HepG2 (cell line): ENCODE measurements around the gene TPM1. TPM values are rescaled to one million over a fixed set of nuclear protein-coding genes. Genes with fewer than 3 reads are reported as not detected.

Experiments used
- ATAC-seq: fragments of 200-7000 bp; cut with Tn5 transposase; 3 replicates; pipeline ENCODE4 v1.9.1; 2020; ENCODE audit warnings: mild to moderate bottlenecking, moderate library complexity
- BruUV-seq: library from RNA; stranded (reverse); fragments of 400-500 nt; replicated peaks from 2 replicates; lab custom pipeline; 2021; lab: Mats Ljungman, UMichigan
- CTCF ChIA-PET: fragments of 300-600 bp; formaldehyde crosslinking; extraction: SDS; loops from one replicate; lab custom pipeline; 2021; ENCODE audit warnings: low total read pairs, inconsistent platforms, low intra/inter-chr PET ratio; lab: Yijun Ruan, JAX
- POLR2A ChIA-PET: fragments of 350-600 bp; sonication (Branson Sonifier 250); formaldehyde crosslinking; loops from one replicate; lab custom pipeline; 2020; ENCODE audit warnings: antibody characterized with exemption, inconsistent platforms; lab: Yijun Ruan, JAX
- DNase-seq: peaks from one replicate; pipeline ENCODE4 v3.0.0-alpha.2; 2015; ENCODE audit warnings: low spot score
- FAIRE-seq: peaks from 3 replicates; lab custom pipeline; 2011; peaks lifted over from hg19 to GRCh38; lab: Jason Lieb, UNC
- H2AFZ ChIP-seq: one replicate; pipeline ENCODE4 v1.6.1; 2011; ENCODE audit warnings: low read length, inconsistent platforms
- H3K27ac ChIP-seq: fragments of 300-600 bp; 3 replicates; pipeline ENCODE4 v1.8.0; 2011; ENCODE audit warnings: mixed run types, mild to moderate bottlenecking, mixed read lengths, low read length, inconsistent platforms; ENCODE audit not compliant: insufficient read depth; ENCODE audit errors: extremely low read length
- H3K27me3 ChIP-seq, 2 experiments: fragments of 200-600 bp in 1 of 2; 2 replicates in 1 of 2; 3 replicates in 1 of 2; pipeline versions ENCODE4 v1.6.0 to v1.8.0; 2011; ENCODE audit warnings: low read length in 2 of 2, mild to moderate bottlenecking in 2 of 2, moderate library complexity in 2 of 2, inconsistent platforms in 1 of 2; ENCODE audit not compliant: insufficient read depth in 2 of 2, control insufficient read depth in 1 of 2
- H3K36me3 ChIP-seq, 2 experiments: fragments of 200-600 bp in 1 of 2; replicated peaks in 1 of 2; 2 replicates in 1 of 2; 3 replicates in 1 of 2; pipeline versions ENCODE4 v1.5.1 to v1.8.0; 2011; ENCODE audit warnings: low read length in 2 of 2, inconsistent platforms in 1 of 2; ENCODE audit not compliant: insufficient read depth in 2 of 2, control insufficient read depth in 1 of 2
- H3K4me1 ChIP-seq: 2 replicates; pipeline ENCODE4 v1.5.1; 2012; ENCODE audit warnings: low read length, inconsistent platforms; ENCODE audit not compliant: insufficient read depth
- H3K4me2 ChIP-seq: 2 replicates; pipeline ENCODE4 v1.6.0; 2011; ENCODE audit warnings: low read depth, low read length, inconsistent platforms
- H3K4me3 ChIP-seq, 3 experiments: fragments of 200-600 bp in 1 of 3; sonication (generic), shearing (Covaris generic) in 1 of 3; replicated peaks in 1 of 3; 2 replicates each; pipeline ENCODE4 v1.5.1; 2011 to 2016; ENCODE audit warnings: low read length in 3 of 3, inconsistent platforms in 2 of 3, low read depth in 2 of 3, mild to moderate bottlenecking in 2 of 3, control low read depth in 1 of 3, mixed read lengths in 1 of 3; ENCODE audit not compliant: insufficient read depth in 1 of 3
- H3K79me2 ChIP-seq: one replicate; pipeline ENCODE4 v1.6.1; 2011; ENCODE audit warnings: low read length, inconsistent platforms; ENCODE audit not compliant: insufficient read depth
- H3K9ac ChIP-seq: 2 replicates; pipeline ENCODE4 v1.6.0; 2011; ENCODE audit warnings: mild to moderate bottlenecking, low read depth, low read length, inconsistent platforms; ENCODE audit not compliant: insufficient read depth
- H3K9me3 ChIP-seq: 2 replicates; pipeline ENCODE4 v1.5.1; 2012; ENCODE audit warnings: mild to moderate bottlenecking, low read length
- H4K20me1 ChIP-seq: 2 replicates; pipeline ENCODE4 v1.6.0; 2011; ENCODE audit warnings: inconsistent platforms, mild to moderate bottlenecking, low read length, moderate library complexity; ENCODE audit not compliant: insufficient read depth
- AKAP8 ChIP-seq: sonication (generic); formaldehyde crosslinking; IDR thresholded peaks from 2 replicates; pipeline ENCODE4 v1.5.1; 2020; ENCODE audit warnings: mild to moderate bottlenecking, missing genetic modification reagents
- ARNT ChIP-seq: fragments of 450-650 bp; IDR thresholded peaks from 2 replicates; pipeline ENCODE4 v1.6.1; 2017
- DMAP1 ChIP-seq: IDR thresholded peaks from 2 replicates; pipeline ENCODE4 v1.6.1; 2016
- HBP1 ChIP-seq: IDR thresholded peaks from 2 replicates; pipeline ENCODE4 v1.6.1; 2016; ENCODE audit warnings: low read depth, control low read depth
- HIVEP1 ChIP-seq: sonication (generic); formaldehyde crosslinking; IDR thresholded peaks from 2 replicates; pipeline ENCODE4 v1.4.0; 2020; ENCODE audit warnings: mild to moderate bottlenecking, missing genetic modification reagents
- HNRNPLL ChIP-seq: fragments of 200-400 bp; formaldehyde crosslinking; IDR thresholded peaks from 2 replicates; pipeline ENCODE4 v1.6.1; 2017; ENCODE audit warnings: mild to moderate bottlenecking, low read depth, low read length; ENCODE audit not compliant: poor library complexity, severe bottlenecking
- KMT2A ChIP-seq: sonication (generic); formaldehyde crosslinking; IDR thresholded peaks from 2 replicates; pipeline ENCODE4 v1.4.0; 2020; ENCODE audit warnings: missing genetic modification reagents
- NFIC ChIP-seq: IDR thresholded peaks from 2 replicates; pipeline ENCODE4 v1.6.1; 2012; ENCODE audit warnings: mild to moderate bottlenecking, low read length, inconsistent platforms
- RCOR2 ChIP-seq: IDR thresholded peaks from 2 replicates; pipeline ENCODE4 v1.6.1; 2016; ENCODE audit warnings: missing biosample characterization, missing genetic modification reagents
- SAP130 ChIP-seq: IDR thresholded peaks from 2 replicates; pipeline ENCODE4 v1.6.1; 2016; ENCODE audit warnings: low read depth
- SIN3A ChIP-seq: IDR thresholded peaks from 2 replicates; pipeline ENCODE4 v1.6.1; 2011; ENCODE audit warnings: low read depth, mild to moderate bottlenecking, control low read depth, low read length, borderline replicate concordance
- SIX4 ChIP-seq: sonication (generic); formaldehyde crosslinking; IDR thresholded peaks from 2 replicates; pipeline ENCODE4 v1.4.0; 2020; ENCODE audit warnings: missing genetic modification reagents
- SOX6 ChIP-seq, 2 experiments: fragments of 450-650 bp in 1 of 2; sonication (generic) in 1 of 2; formaldehyde crosslinking in 1 of 2; IDR thresholded peaks; 2 replicates each; pipeline versions ENCODE4 v1.4.0 to v1.6.1; 2017 to 2020; ENCODE audit warnings: antibody characterized with exemption in 1 of 2, mild to moderate bottlenecking in 1 of 2, missing genetic modification reagents in 1 of 2
- SRY ChIP-seq: sonication (generic); formaldehyde crosslinking; IDR thresholded peaks from 2 replicates; pipeline ENCODE4 v1.8.0; 2022; ENCODE audit warnings: mild to moderate bottlenecking, missing genetic modification reagents
- ZFYVE20 ChIP-seq: sonication (generic); formaldehyde crosslinking; IDR thresholded peaks from 2 replicates; pipeline ENCODE4 v1.8.0; 2023; ENCODE audit warnings: low read depth, mild to moderate bottlenecking, moderate library complexity, missing genetic modification reagents, borderline replicate concordance
- WGBS: methylation state at CpG from one replicate; pipeline ENCODE4 v1.1.6; 2017; ENCODE audit warnings: low lambda C conversion rate; 5-methylcytosine and 5-hydroxymethylcytosine counted together
- in situ Hi-C: cut with HindIII; loops from 2 replicates; pipeline ENCODE4 v1.10.0; 2017; ENCODE audit warnings: low pct_unique_long_range_greater_than_20kb; ENCODE audit not compliant: extremely low pct_ligation_motif_present
- intact Hi-C: fragments of 100-400 bp; cut with micrococcal nuclease; formaldehyde crosslinking; loops from one replicate; pipeline ENCODE4 v1.10.0; 2022; ENCODE audit not compliant: unreplicated experiment
- polyA plus RNA-seq, 8 experiments: library from polyadenylated mRNA; depleted of rRNA in 3 of 8; stranded (reverse) in 7 of 8; unstranded in 1 of 8; fragments of >200 nt; fragmentation: Illumina TruSeq in 4 of 8; extraction: Trizol in 4 of 8; gene quantifications; 2 replicates each; pipeline versions ENCODE4 v1.2.1 to v1.2.3, GENCODE V29; 2011 to 2016; ENCODE audit warnings: low read depth in 4 of 8, missing spikeins in 1 of 8, mixed read lengths in 1 of 8; ENCODE audit not compliant: insufficient read depth in 1 of 8
- total RNA-seq, 5 experiments: library from RNA; depleted of rRNA; stranded (reverse); fragments of >200 nt; fragmentation: Illumina TruSeq; extraction: Trizol; gene quantifications; 2 replicates each; pipeline ENCODE4 v1.2.3, GENCODE V29; 2016; ENCODE audit warnings: low read depth in 1 of 5

The TPM1 gene
- total and polyA plus RNA-seq, 2 of the 13 experiments (the other 11 are each of a cell fraction or from before 2014, with no cell fraction given) = 98.9 to 109 TPM

GRCh38 chr15:63048776-63049665, 6.5 kb downstream of the TPM1 start:
- 0 out of 2 replicates have a peak, but pooled peaks cover 3% of the 10 kb centered on the region for H4K20me1 ChIP-seq
- H3K36me3 ChIP-seq = no peaks in the 10 kb centered on the region
- 1% methylated on average over 27 of the region's 38 CpGs for WGBS
- no peaks in the 10 kb centered on the region for H3K9me3 ChIP-seq
- DNase-seq (peak; percentile 67), FAIRE-seq (no peak), ATAC-seq (peak; percentile 35)
- no TSS peak for BruUV-seq
- in situ Hi-C loops = loop anchor here (5.0 kb wide), 3 partner anchors 43 to 267 kb away; no protein-coding TSS in a partner anchor
- H3K27me3 ChIP-seq = no peaks in the 10 kb centered on the region
- H3K4me2 ChIP-seq = peak overlapping the region; percentile 96
- H3K27ac ChIP-seq = peak overlapping the region; percentile 67
- ChIA-PET CTCF (interaction anchor here (2.4 kb wide), 1 partner anchor 44 kb away, joined by 57 read pairs; no protein-coding TSS in a partner anchor), POLR2A (interaction anchor here (0.8 to 3.5 kb wide), 13 partner anchors 17 to 456 kb away, joined by 3 to 42 read pairs (median 7); partner anchors contain the start of genes RPS27L and USP3)
- no peak overlapping the region for H2AFZ ChIP-seq
- intact Hi-C loops = loop anchor here (1.0 to 10.0 kb wide), 4 partner anchors 44 to 233 kb away; partner anchors contain the start of gene RPS27L
- H3K79me2 ChIP-seq = peaks cover 53% of the 10 kb centered on the region
- peak overlapping the region; percentile 76 for H3K9ac ChIP-seq
- peaks cover 87% of the 10 kb centered on the region for H3K4me1 ChIP-seq
- H3K4me3 ChIP-seq = peak overlapping the region; percentile 67 to 86 (median 80)
- no peak for TF ChIP-seq SOX6 (IDR thresholded peaks at IDR 0.05)
- TF ChIP-seq SOX6 (CRISPR knock-in tag; IDR thresholded peaks at IDR 0.05) = peak; percentile 53
- no peak for TF ChIP-seq AKAP8 (CRISPR knock-in tag)
- peak; percentile 30; the same call in 1 of the 2 replicates for TF ChIP-seq SRY (CRISPR knock-in tag)
- TF ChIP-seq DMAP1 (CRISPR knock-in tag) = peak; percentile 9; the same call in 1 of the 2 replicates
- TF ChIP-seq ZFYVE20 = 0 out of 2 replicates have a peak, but pooled peaks have one; percentile 9
- TF ChIP-seq RCOR2 = no peak
- TF ChIP-seq KMT2A (CRISPR knock-in tag) = no peak
- TF ChIP-seq HNRNPLL = peak; percentile 53
- TF ChIP-seq NFIC = 0 out of 2 replicates have a peak, but pooled peaks have one; percentile 0
- TF ChIP-seq HBP1 (CRISPR knock-in tag) = peak; percentile 54; the same call in 1 of the 2 replicates
- TF ChIP-seq SAP130 = peak; percentile 63
- no peak for TF ChIP-seq SIX4 (CRISPR knock-in tag)
- TF ChIP-seq SIN3A = 0 out of 2 replicates have a peak, but pooled peaks have one; percentile 16
- TF ChIP-seq ARNT = no peak
- TF ChIP-seq HIVEP1 (CRISPR knock-in tag) = 0 out of 2 replicates have a peak, but pooled peaks have one; percentile 29
